ENCODE measurements around the gene DLX4. TPM values are rescaled to one million over a fixed set of nuclear protein-coding genes. Genes with fewer than 3 reads are reported as not detected.
A peak's percentile ranks its signal among the peaks of the same experiment; 100 is the strongest.

DLX4 gene
- total RNA-seq, 1 donor from 2014 or later: 0.55 TPM

- no peak for DNase-seq (ENCODE audit: low spot score)
Observed at GRCh38 chr17:49986396-49987289, 17.7 kb downstream of the DLX4 start.

- DNase-seq (ENCODE audit: low spot score): peak; percentile 5
Observed at GRCh38 chr17:49987290-49987585, 18.2 kb downstream of the DLX4 start.

- peak; percentile 67 for DNase-seq (ENCODE audit: low spot score)
Observed at GRCh38 chr17:49987681-49988441, 18.9 kb downstream of the DLX4 start.

GRCh38 chr17:49989518-49989880 lies 20.5 kb downstream of the DLX4 start:
- DNase-seq (ENCODE audit: low spot score): peak; percentile 78

- peak; percentile 30 for DNase-seq (ENCODE audit: low spot score)
Observed at GRCh38 chr17:49990331-49990730, 21.3 kb downstream of the DLX4 start.

- DNase-seq (ENCODE audit: low spot score): peak; percentile 73
Observed at GRCh38 chr17:49990921-49991320, 21.9 kb downstream of the DLX4 start.

- DNase-seq (ENCODE audit: low spot score): peak; percentile 82
Observed at GRCh38 chr17:49991409-49991808, 22.4 kb downstream of the DLX4 start.

- peak; percentile 81 for DNase-seq (ENCODE audit: low spot score)
Observed at GRCh38 chr17:49992191-49992932, 23.4 kb downstream of the DLX4 start.

GRCh38 chr17:49992933-49993422 lies 24.0 kb downstream of the DLX4 start:
- DNase-seq (ENCODE audit: low spot score): peak; percentile 77

- DNase-seq (ENCODE audit: low spot score): peak; percentile 86
Observed at GRCh38 chr17:49993423-49994060, 24.6 kb downstream of the DLX4 start.

GRCh38 chr17:49994085-49995054 lies 25.4 kb downstream of the DLX4 start:
- DNase-seq (ENCODE audit: low spot score): peak; percentile 47

- peak; percentile 91 for DNase-seq (ENCODE audit: low spot score)
Observed at GRCh38 chr17:49995055-49995738, 26.2 kb downstream of the DLX4 start, which contains the start of gene DLX3. Gene DLX3 (minus strand): TSS chr17:49995224. CDS start chr17:49994998, 226 bp downstream.

- peak; percentile 77 for DNase-seq (ENCODE audit: low spot score)
Observed at GRCh38 chr17:49996121-49996494, 27.1 kb downstream of the DLX4 start.

- peak; percentile 90 for DNase-seq (ENCODE audit: low spot score)
Observed at GRCh38 chr17:49996495-49997300, 27.7 kb downstream of the DLX4 start.

- DNase-seq (ENCODE audit: low spot score): no peak
Observed at GRCh38 chr17:49997301-49997650, 28.3 kb downstream of the DLX4 start.

- peak; percentile 89 for DNase-seq (ENCODE audit: low spot score)
Observed at GRCh38 chr17:49997773-49998703, 29.0 kb downstream of the DLX4 start.

GRCh38 chr17:49998836-49999511 lies 30.0 kb downstream of the DLX4 start:
- peak; percentile 65 for DNase-seq (ENCODE audit: low spot score)

Measured in mesenteric fat pad (tissue), 1 donor.